Neural progenitor cell (in vitro differentiated cells): ENCODE data around the gene EEF1AKMT4.

Experiments
- CTCF ChIP-seq: fragments of 200-600 bp; sonication (generic); IDR thresholded peaks from 2 replicates; pipeline ENCODE4 v1.5.1; 2017; ENCODE audit warnings: antibody characterized with exemption, mild to moderate bottlenecking
- EZH2 ChIP-seq: fragments of 200-600 bp; sonication (generic); IDR thresholded peaks from 2 replicates; pipeline ENCODE4 v1.6.1; 2017; ENCODE audit warnings: antibody characterized with exemption, mild to moderate bottlenecking, moderate library complexity
- EZH2phosphoT487 ChIP-seq: fragments of 200-600 bp; sonication (generic); IDR thresholded peaks from 2 replicates; pipeline ENCODE4 v1.6.1; 2017; ENCODE audit warnings: antibody characterized with exemption

- TF ChIP-seq EZH2phosphoT487 (no peak), CTCF (no peak), EZH2 (peak; percentile 37)
Observed at GRCh38 chr3:184275961-184276910, 26.8 kb downstream of the EEF1AKMT4 start, which contains the start of gene ECE2.
